ENCODE results near the gene STIM2.
"Not testable (repeated sequence)": the region's sequence is repeated elsewhere in the genome, so short reads cannot be mapped to it uniquely, and the experiment has no call there.

STIM2 gene

DNA sequence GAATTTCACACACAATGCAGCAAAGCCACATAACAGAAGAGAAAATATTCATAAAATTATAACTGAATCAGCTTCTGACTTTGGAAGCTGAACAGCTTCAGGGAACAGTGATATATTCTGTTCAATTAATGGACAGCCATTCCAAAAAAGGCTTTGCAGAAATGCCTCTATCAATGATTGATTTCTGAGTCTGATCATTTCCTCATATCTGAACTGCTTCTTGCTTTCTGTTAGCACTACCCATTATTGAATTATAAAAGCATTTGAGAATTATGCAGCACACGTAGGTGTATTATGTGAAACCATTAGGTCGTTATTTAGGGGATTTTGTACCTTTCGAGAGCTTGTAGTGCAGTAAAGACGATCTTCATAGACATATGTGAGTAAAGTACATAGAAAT, 159.6 kb downstream of the STIM2 start:
- Mint-ChIP-seq H3K27ac (peak overlapping the region in 1 of 2 donors; percentile 20), H3K27me3 (no peaks in the 10 kb centered on the region), H3K9me3 (no peaks in the 10 kb centered on the region), H3K4me1 (peaks cover 20% of the 10 kb centered on the region), H3K4me3 (no peak overlapping the region)
- no peak for ATAC-seq
- no peak for DNase-seq

DNA sequence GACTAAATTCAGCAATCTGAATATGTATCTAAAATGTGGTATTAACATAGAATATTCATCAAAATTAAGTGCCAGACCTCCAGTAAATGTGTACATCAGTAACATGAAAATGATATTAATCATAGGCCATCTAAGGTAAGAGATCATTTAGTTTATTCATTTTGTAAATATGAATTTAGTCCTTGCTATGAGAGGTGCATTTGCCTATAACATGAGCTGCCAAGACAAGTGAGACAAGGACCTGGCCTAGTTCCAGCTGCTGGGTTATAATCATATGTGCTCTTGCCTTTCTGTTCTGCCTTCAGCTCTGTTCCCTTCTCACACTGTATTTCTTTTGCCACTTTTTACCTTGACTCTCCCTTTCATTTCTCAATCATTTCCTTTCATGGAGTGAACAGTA, 160.0 kb downstream of the STIM2 start:
- DNase-seq (no peak), ATAC-seq (no peak)
- H3K4me3 Mint-ChIP-seq: no peak overlapping the region
- no peaks in the 10 kb centered on the region for H3K27me3 Mint-ChIP-seq
- H3K4me1 Mint-ChIP-seq: peaks cover 20% of the 10 kb centered on the region
- H3K9me3 Mint-ChIP-seq: no peaks in the 10 kb centered on the region
- H3K27ac Mint-ChIP-seq: no peak overlapping the region

DNA sequence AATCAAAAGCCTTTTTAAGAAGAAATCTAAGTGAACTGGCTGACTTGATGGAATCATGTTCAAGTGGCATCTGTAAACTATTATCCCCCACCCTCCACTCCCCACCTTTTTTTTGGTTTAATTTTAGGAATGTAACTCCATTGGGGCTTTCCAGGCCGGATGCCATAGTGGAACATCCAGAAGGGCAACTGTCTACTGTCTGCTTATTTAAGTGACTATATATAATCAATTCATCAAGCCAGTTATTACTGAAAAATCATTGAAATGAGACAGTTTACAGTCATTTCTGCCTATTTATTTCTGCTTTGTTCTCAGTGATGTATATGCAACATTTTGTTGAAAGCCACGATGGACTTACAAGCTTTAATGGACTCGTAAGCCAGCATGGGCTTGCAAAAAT, 162.3 kb downstream of the STIM2 start:
- H3K4me3 Mint-ChIP-seq: no peak overlapping the region
- no peak for ATAC-seq
- H3K27ac Mint-ChIP-seq: no peak overlapping the region

DNA sequence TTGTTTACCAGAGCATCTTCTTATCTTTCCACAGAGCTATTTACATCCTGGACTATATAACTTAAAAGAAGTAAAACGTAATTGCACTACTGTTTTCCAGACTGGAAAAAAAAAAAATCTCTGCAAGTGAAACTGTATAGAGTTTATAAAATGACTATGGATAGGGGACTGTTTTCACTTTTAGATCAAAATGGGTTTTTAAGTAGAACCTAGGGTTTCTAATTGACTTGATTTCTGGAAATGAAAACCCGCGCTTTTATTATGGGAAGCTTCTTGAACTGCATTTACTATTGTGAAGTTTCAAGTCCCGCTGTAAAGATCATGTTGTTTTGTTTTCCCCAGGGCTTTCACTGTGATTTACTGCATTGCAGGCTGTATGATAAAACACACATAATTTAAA, 162.7 kb downstream of the STIM2 start:
- peaks cover 3% of the 10 kb centered on the region for H3K4me1 Mint-ChIP-seq
- H3K27me3 Mint-ChIP-seq: no peaks in the 10 kb centered on the region
- H3K27ac Mint-ChIP-seq: no peak overlapping the region
- no peaks in the 10 kb centered on the region for H3K9me3 Mint-ChIP-seq
- H3K4me3 Mint-ChIP-seq: no peak overlapping the region
- no peak for ATAC-seq
- DNase-seq: no peak

More for the DNA sequence above, 162.3 kb downstream of the STIM2 start:
- Mint-ChIP-seq H3K9me3 (no peaks in the 10 kb centered on the region), H3K27me3 (no peaks in the 10 kb centered on the region), H3K4me1 (peaks cover 7% of the 10 kb centered on the region)
- DNase-seq: no peak

DNA sequence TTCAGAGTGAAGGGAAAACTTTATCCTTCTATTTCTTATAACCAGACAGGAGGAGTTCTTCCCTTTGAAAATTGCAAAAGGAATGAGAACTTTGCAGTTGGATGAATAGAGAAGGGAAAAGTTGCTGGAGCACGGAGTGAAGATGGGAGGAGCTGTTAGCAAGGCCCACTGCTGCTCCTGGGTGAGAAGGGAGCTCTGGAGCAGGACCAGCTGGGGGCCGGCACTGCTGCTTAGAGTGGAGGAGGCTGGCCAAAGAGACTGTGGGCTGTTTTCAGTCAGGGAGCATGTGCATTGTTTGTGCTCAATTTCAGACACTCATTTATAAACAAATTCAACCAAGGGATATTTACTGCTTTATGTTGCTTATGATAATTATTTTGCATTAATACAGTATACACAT, 164.2 kb downstream of the STIM2 start:
- no peak overlapping the region for H3K27ac Mint-ChIP-seq
- no peaks in the 10 kb centered on the region for H3K9me3 Mint-ChIP-seq
- no peaks in the 10 kb centered on the region for H3K27me3 Mint-ChIP-seq
- DNase-seq (no peak), ATAC-seq (no peak)
- H3K4me3 Mint-ChIP-seq: no peak overlapping the region
- H3K4me1 Mint-ChIP-seq: no peaks in the 10 kb centered on the region

DNA sequence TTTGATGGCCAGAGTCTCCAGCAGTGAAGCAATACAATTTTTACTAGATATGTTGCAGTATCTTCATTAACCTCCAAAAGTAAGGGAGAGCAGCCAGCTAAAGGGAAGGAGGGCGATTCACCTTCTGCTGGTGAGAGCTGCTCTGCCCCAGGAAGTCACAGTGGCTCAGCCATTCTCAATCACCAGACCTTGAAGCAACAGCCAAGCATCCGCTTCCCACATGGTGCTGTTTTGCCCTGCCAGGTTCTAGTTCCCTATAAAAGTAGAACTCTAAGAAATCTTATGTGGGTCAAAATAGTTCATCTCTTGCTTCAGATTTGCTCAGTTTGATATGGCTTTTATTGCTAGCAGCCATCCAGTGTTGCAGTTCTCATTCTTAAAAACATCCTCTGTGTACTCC, 166.8 kb downstream of the STIM2 start:
- H3K27me3 Mint-ChIP-seq: no peaks in the 10 kb centered on the region
- ATAC-seq (no peak), DNase-seq (no peak)
- H3K4me3 Mint-ChIP-seq: no peak overlapping the region
- no peaks in the 10 kb centered on the region for H3K9me3 Mint-ChIP-seq
- no peak overlapping the region for H3K27ac Mint-ChIP-seq
- no peaks in the 10 kb centered on the region for H3K4me1 Mint-ChIP-seq

DNA sequence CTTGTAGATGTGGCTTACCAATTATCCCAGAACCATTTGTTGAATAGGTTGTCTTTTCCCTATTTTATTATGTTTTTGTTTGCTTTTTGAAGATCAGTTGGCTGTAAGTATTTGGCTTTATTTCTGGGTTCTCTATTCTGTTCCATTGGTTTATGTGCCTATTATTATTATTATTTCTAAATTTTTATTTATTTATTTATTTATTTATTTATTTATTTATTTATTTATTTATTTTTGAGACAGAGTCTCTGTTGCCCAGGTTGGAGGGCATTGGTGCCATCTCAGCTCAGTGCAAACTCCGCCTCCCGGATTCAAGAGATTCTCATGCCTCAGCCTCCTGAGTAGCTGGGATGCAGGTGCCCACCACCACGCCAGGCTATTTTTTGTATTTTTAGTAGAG, 174.5 kb downstream of the STIM2 start:
- not testable (repeated sequence) for ATAC-seq, H3K27me3 Mint-ChIP-seq, H3K27ac Mint-ChIP-seq, H3K4me1 Mint-ChIP-seq, DNase-seq, H3K4me3 Mint-ChIP-seq
- H3K9me3 Mint-ChIP-seq: peaks cover 6 to 13% of the 10 kb centered on the region in 2 donors

DNA sequence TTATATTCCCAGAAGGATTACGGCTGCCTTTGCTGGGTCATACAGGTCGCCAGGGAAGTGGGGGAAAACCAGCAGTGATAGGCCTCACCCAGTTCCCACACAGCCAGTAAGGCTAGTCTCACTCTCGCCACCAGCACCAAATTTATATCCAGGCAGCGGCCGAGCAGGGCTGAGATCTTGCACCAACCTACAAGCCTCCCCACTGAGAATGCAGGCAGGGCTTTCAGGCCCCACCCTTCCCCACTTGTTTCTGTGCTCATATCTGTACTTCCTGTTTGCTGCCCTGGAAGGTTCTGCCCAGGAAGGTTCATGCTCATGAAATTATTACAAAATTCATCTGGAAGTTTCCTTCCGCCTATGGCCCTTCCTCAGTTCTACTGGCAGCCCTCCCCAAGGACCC, 179.7 kb downstream of the STIM2 start:
- peaks cover 11 to 13% of the 10 kb centered on the region in 2 donors for H3K9me3 Mint-ChIP-seq
- no peak for DNase-seq
- peaks cover 10% of the 10 kb centered on the region for H3K27me3 Mint-ChIP-seq
- ATAC-seq: no peak
- H3K4me1 Mint-ChIP-seq: no peaks in the 10 kb centered on the region
- no peak overlapping the region for H3K27ac Mint-ChIP-seq
- H3K4me3 Mint-ChIP-seq: no peak overlapping the region

DNA sequence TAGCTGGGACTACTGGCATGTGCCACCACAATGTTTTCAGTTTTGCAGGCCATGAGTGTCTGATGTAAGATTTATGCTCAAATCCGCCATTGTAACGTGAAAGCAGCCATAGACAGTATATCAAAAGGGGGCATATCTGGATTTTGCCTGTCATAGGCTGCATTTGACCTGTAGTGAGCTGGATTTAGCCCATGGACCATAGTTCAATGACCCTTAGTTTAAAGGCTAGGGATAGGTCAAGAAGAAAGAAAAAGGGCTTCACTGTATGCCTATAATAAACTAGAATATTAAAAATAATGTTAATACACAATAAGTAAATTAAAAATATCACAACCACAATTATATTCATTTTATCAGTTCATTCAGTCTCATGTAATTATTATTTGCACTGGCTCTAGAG, 181.8 kb downstream of the STIM2 start:
- Mint-ChIP-seq H3K27ac (no peak overlapping the region), H3K9me3 (peaks cover 5% of the 10 kb centered on the region in 2 donors), H3K27me3 (peaks cover 26% of the 10 kb centered on the region), H3K4me3 (no peak overlapping the region), H3K4me1 (no peaks in the 10 kb centered on the region)
- no peak for DNase-seq
- ATAC-seq: no peak

DNA sequence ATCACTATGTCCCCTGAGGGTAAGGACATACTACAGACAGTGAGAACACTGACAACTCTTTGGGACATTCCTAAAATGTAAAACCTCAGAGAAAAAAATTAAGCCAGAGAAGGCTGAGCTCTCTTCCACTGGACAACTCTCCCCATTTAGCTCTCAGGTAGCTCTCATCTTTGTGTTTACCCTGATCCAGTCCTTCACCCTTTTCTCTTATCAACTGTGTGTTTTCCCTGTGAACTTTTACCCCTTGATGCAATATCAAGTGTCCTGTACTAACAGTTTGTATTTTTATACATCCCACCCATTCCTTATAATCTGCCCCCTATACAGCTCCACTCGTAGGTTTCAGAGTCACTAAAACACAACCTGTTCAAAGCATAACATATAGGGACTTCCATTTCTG, 182.6 kb downstream of the STIM2 start:
- no peak overlapping the region for H3K27ac Mint-ChIP-seq
- ATAC-seq (no peak), DNase-seq (no peak)
- H3K4me3 Mint-ChIP-seq: no peak overlapping the region
- peaks cover 0 to 5% of the 10 kb centered on the region in 2 donors for H3K9me3 Mint-ChIP-seq
- H3K27me3 Mint-ChIP-seq: peaks cover 33% of the 10 kb centered on the region
- no peaks in the 10 kb centered on the region for H3K4me1 Mint-ChIP-seq

DNA sequence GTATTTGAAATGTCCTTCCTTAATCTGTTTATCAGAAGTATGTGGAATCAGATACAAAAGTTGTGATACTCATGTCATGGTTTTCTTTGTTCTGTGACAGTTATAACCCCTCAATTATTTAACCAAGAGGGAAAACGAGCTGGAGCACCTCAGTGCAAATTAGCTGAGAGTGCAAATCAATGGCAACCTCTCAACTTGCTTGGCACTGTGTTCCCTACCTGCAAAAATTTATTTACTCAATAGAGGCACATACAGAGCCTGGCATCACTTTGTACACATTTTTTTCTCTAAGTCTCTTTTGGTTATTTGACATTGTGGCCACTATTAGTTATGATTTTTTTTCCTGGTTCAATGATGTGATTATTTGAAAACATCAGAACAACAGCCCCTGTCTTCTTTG, 186.2 kb downstream of the STIM2 start:
- no peaks in the 10 kb centered on the region for H3K4me1 Mint-ChIP-seq
- ATAC-seq: no peak
- no peak for DNase-seq
- H3K27ac Mint-ChIP-seq: no peak overlapping the region
- H3K27me3 Mint-ChIP-seq: peaks cover 67% of the 10 kb centered on the region
- no peak overlapping the region for H3K4me3 Mint-ChIP-seq
- peaks cover 0 to 5% of the 10 kb centered on the region in 2 donors for H3K9me3 Mint-ChIP-seq

DNA sequence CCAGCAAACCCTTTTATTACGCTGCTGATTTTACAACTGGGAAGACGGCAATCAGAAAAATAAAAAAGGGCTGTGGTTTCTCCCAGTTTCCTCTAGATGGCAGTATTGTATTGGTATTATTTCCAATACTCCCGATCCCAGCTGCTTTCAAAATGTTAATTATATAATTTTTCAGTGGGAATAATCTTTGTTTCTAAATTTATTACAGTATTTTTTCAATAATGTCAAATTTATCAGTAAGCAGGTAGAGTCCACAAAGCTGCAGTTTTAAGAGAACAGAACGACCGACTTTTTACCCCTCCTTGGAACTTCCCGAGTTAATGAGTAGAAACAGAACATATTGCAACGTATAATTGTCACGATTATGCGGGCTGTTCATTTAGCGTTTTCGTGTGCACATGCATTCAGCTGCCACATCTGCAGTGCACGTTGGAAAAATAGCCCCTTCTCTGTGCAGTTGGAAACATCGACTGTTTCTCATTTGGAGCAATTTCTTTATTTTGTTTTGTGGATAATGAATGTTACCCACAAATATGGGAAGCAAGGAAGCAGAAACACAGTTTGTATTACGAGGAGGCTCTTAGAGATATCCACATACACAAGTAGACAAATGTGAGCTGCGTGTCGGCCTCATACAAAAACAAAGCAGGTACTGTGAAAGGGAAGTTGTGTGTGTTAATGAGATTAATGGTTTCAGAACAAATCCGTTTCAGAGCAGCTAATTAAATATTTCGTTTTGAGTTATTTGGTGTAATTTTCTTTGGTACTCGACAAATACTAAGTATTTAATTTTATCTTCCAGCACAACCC, 188.0 kb downstream of the STIM2 start:
- Mint-ChIP-seq H3K4me3 (peak overlapping the region in 1 of 2 donors; percentile 37), H3K27me3 (peaks cover 67% of the 10 kb centered on the region), H3K9me3 (peaks cover 0 to 3% of the 10 kb centered on the region in 2 donors), H3K4me1 (no peaks in the 10 kb centered on the region), H3K27ac (no peak overlapping the region)
- ATAC-seq (no peak), DNase-seq (no peak)

DNA sequence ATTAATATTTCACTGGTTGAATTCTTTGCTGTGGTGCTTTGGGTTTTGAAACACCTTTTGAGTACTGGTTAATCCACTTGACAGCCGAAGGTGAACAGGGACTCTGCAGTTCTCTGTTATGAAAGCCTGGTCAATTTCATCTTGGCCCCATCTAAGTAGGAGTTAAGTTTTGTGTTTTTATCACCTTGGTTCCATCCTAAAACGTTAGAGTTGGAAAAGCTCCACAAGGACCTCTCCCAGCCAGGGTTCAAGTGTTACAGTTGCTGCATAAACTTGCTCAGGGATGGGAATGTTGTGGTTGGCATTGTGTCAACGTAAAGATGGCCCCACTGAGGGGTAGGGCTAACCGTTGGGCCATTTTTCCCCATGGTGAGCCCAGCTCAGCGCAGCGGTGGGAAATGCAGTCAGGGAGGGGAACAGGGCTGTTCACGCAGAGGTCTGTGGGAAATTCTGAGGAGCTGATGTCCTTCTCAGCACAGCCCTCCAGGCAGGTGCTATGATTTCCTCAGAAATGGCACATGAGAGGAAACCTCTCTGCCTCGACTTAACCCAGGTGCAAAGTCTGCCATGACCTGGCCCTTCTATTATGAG, 188.7 kb downstream of the STIM2 start:
- H3K27me3 Mint-ChIP-seq: peaks cover 64% of the 10 kb centered on the region
- no peak overlapping the region for H3K4me3 Mint-ChIP-seq
- no peaks in the 10 kb centered on the region for H3K9me3 Mint-ChIP-seq
- DNase-seq (no peak), ATAC-seq (peak; percentile 18)
- peak overlapping the region in 1 of 2 donors; percentile 45 for H3K27ac Mint-ChIP-seq
- no peaks in the 10 kb centered on the region for H3K4me1 Mint-ChIP-seq

DNA sequence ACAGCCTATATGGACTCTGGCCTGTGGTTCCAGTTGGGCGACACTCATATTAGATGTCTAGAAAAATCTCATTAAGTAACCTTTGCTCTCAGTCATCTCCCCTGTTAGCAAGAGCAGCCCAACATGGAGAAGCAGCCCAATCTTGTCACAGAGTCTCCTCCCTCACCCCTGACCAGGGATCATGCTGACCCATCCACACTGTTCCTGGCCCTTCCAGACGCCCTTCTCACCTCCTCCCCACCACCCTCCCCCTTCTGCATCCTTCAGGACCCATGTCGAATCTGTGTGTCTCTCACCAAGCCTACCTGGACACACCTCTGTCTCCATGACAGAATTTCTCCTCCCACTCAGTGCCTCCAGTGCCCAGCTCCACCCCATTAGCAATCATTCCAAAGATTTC, 190.1 kb downstream of the STIM2 start:
- no peaks in the 10 kb centered on the region for H3K9me3 Mint-ChIP-seq
- no peak overlapping the region for H3K4me3 Mint-ChIP-seq
- no peak overlapping the region for H3K27ac Mint-ChIP-seq
- ATAC-seq: no peak
- DNase-seq: no peak
- H3K27me3 Mint-ChIP-seq: peaks cover 54% of the 10 kb centered on the region
- H3K4me1 Mint-ChIP-seq: no peaks in the 10 kb centered on the region

DNA sequence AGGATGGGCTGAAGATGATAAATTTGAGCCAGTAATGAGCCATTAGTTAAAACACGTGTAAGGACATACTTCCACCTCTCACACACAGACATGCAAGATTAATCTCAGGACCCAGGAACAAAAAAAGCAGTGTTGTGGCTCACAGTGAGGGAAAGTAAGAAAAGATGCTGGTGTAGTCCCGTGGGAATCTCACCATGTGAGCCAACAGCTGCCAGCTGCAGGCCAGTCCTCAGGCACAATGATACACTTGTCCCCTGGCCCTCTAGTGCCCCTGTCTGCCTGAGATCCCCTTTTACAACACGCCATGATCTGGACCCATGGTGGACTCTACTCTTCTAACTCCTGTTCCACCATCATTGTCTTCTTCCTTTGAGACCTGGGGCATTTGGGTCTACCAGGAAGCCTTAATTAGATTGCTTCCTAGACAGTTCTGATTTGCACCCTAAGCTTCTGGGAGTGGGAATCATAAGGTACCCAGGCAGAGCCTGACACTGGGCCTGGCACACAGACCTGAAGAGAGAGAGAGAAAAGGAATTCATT, 194.7 kb downstream of the STIM2 start:
- H3K9me3 Mint-ChIP-seq: no peaks in the 10 kb centered on the region
- H3K4me3 Mint-ChIP-seq: no peak overlapping the region
- DNase-seq: no peak
- no peaks in the 10 kb centered on the region for H3K4me1 Mint-ChIP-seq
- ATAC-seq: no peak
- H3K27me3 Mint-ChIP-seq: peaks cover 13% of the 10 kb centered on the region
- peak overlapping the region in 1 of 2 donors; percentile 21 for H3K27ac Mint-ChIP-seq

DNA sequence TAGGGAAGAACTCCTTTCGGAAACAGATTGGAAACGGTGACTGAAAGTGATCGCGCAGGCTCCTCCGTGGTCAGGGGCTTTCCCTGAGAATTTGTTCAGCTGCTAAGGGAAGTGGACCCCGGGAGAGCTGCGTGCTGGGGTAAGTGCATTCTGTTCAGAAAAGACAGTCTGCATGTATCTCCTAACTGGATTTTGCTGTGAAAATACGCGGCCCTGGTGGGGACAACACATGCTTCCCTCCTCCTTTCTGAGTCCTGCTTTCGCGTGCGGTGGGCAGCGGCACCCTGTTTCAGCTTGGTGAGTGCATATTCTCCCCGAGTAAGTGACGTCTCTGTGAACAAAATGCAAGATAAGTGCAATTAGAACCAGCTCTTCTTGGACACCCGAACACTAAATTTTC, 195.6 kb downstream of the STIM2 start:
- ATAC-seq: no peak
- Mint-ChIP-seq H3K9me3 (no peaks in the 10 kb centered on the region), H3K4me3 (no peak overlapping the region), H3K4me1 (no peaks in the 10 kb centered on the region), H3K27ac (no peak overlapping the region), H3K27me3 (peaks cover 3% of the 10 kb centered on the region)
- DNase-seq: no peak
